Measurements from ENCODE around the gene IL31RA. TPM values are rescaled to one million over a fixed set of nuclear protein-coding genes. Genes with fewer than 3 reads are reported as not detected.

IL31RA gene
- total and polyA plus RNA-seq, 2 of the 13 experiments (the other 11 are each of a cell fraction or from before 2014, with no cell fraction given) = not detected

DNA sequence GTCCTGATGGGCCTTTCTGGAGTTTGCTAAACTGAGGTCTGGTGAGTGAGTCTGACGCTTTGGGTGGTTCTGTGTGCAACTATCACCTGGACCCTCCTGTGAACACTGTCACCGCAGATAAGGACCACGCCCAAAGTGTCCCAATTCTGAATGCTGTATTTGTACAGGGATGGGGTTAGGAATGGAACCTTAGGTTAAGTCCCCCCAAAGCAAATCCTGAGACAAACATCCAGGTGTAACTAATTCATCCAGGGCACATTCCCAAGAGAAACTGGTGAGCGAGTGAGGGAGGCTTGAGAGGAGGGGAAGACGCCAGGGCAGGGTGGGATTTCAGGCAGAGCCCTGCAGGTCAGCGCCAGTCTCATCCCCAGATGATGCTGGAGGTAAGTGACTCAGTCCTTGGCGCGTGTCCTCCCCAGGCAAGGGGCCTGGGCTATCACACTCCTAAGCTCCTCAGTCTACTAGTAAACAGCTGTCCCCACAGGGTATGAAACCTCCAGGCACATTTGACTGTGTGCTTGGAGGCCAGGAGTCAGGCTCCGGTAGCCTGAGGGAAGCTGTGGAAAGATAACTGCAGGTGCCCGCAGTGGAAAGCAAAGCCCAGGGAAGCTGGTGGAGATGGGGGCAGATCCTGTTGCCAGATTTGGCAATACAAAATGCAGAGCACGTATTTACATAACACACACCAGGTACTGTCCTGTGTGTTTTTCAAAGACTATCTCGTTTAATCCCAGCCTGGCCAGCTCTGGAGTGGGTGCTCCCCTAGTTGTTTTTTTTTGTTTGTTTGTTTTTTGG, 76.9 kb downstream of the IL31RA start:
- no peak for FAIRE-seq
- H3K4me1 ChIP-seq (ENCODE audit: insufficient read depth, low read length) = peaks cover 61% of the 10 kb centered on the region
- TF ChIP-seq, protein P1, sequence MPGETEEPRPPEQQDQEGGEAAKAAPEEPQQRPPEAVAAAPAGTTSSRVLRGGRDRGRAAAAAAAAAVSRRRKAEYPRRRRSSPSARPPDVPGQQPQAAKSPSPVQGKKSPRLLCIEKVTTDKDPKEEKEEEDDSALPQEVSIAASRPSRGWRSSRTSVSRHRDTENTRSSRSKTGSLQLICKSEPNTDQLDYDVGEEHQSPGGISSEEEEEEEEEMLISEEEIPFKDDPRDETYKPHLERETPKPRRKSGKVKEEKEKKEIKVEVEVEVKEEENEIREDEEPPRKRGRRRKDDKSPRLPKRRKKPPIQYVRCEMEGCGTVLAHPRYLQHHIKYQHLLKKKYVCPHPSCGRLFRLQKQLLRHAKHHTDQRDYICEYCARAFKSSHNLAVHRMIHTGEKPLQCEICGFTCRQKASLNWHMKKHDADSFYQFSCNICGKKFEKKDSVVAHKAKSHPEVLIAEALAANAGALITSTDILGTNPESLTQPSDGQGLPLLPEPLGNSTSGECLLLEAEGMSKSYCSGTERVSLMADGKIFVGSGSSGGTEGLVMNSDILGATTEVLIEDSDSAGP (CRISPR knock-in tag; IDR thresholded peaks at IDR 0.05; ENCODE audit: borderline replicate concordance) = 0 out of 2 replicates have a peak, but pooled peaks have one; percentile 9
- TF ChIP-seq, protein P2, sequence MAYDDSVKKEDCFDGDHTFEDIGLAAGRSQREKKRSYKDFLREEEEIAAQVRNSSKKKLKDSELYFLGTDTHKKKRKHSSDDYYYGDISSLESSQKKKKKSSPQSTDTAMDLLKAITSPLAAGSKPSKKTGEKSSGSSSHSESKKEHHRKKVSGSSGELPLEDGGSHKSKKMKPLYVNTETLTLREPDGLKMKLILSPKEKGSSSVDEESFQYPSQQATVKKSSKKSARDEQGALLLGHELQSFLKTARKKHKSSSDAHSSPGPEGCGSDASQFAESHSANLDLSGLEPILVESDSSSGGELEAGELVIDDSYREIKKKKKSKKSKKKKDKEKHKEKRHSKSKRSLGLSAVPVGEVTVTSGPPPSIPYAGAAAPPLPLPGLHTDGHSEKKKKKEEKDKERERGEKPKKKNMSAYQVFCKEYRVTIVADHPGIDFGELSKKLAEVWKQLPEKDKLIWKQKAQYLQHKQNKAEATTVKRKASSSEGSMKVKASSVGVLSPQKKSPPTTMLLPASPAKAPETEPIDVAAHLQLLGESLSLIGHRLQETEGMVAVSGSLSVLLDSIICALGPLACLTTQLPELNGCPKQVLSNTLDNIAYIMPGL (CRISPR knock-in tag; IDR thresholded peaks at IDR 0.05; ENCODE audit: borderline replicate concordance in 1 of 2, low read depth in 1 of 2) = no peak
- TF ChIP-seq, protein P3, sequence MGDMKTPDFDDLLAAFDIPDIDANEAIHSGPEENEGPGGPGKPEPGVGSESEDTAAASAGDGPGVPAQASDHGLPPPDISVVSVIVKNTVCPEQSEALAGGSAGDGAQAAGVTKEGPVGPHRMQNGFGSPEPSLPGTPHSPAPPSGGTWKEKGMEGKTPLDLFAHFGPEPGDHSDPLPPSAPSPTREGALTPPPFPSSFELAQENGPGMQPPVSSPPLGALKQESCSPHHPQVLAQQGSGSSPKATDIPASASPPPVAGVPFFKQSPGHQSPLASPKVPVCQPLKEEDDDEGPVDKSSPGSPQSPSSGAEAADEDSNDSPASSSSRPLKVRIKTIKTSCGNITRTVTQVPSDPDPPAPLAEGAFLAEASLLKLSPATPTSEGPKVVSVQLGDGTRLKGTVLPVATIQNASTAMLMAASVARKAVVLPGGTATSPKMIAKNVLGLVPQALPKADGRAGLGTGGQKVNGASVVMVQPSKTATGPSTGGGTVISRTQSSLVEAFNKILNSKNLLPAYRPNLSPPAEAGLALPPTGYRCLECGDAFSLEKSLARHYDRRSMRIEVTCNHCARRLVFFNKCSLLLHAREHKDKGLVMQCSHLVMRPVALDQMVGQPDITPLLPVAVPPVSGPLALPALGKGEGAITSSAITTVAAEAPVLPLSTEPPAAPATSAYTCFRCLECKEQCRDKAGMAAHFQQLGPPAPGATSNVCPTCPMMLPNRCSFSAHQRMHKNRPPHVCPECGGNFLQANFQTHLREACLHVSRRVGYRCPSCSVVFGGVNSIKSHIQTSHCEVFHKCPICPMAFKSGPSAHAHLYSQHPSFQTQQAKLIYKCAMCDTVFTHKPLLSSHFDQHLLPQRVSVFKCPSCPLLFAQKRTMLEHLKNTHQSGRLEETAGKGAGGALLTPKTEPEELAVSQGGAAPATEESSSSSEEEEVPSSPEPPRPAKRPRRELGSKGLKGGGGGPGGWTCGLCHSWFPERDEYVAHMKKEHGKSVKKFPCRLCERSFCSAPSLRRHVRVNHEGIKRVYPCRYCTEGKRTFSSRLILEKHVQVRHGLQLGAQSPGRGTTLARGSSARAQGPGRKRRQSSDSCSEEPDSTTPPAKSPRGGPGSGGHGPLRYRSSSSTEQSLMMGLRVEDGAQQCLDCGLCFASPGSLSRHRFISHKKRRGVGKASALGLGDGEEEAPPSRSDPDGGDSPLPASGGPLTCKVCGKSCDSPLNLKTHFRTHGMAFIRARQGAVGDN (CRISPR knock-in tag; IDR thresholded peaks at IDR 0.05) = peak; percentile 29; the same call in 1 of the 2 replicates
- TF ChIP-seq SALL1 (CRISPR knock-in tag; IDR thresholded peaks at IDR 0.05) = peak; percentile 18; the same call in 1 of the 2 replicates
- TF ChIP-seq, protein P4, sequence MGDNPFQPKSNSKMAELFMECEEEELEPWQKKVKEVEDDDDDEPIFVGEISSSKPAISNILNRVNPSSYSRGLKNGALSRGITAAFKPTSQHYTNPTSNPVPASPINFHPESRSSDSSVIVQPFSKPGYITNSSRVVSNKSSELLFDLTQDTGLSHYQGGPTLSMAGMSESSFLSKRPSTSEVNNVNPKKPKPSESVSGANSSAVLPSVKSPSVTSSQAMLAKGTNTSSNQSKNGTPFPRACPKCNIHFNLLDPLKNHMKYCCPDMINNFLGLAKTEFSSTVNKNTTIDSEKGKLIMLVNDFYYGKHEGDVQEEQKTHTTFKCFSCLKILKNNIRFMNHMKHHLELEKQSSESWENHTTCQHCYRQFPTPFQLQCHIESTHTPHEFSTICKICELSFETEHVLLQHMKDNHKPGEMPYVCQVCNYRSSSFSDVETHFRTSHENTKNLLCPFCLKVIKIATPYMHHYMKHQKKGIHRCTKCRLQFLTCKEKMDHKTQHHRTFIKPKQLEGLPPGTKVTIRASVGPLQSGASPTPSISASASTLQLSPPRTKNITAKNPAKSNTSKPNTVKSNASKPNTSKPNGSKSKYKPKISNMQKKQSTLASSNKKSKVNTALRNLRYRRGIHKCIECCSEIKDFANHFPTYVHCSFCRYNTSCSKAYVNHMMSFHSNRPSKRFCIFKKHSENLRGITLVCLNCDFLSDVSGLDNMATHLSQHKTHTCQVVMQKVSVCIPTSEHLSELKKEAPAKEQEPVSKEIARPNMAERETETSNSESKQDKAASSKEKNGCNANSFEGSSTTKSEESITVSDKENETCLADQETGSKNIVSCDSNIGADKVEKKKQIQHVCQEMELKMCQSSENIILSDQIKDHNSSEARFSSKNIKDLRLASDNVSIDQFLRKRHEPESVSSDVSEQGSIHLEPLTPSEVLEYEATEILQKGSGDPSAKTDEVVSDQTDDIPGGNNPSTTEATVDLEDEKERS (CRISPR knock-in tag; IDR thresholded peaks at IDR 0.05) = no peak
- TF ChIP-seq, protein P5, sequence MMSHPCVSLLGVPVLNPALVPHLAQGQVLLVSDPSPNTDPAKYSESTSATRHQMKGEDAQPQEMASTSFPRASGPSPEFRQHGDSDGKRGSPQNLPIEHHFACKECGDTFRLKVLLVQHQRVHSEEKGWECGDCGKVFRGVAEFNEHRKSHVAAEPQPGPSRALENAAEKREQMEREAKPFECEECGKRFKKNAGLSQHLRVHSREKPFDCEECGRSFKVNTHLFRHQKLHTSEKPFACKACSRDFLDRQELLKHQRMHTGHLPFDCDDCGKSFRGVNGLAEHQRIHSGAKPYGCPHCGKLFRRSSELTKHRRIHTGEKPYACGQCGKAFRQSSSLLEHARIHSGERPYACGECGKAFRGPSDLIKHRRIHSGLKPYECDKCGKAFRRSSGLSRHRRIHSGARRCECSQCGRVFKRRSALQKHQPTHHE (CRISPR knock-in tag; IDR thresholded peaks at IDR 0.05; ENCODE audit: borderline replicate concordance) = no peak
- no peak for TF ChIP-seq ZNF616 (CRISPR knock-in tag; IDR thresholded peaks at IDR 0.05; ENCODE audit: low read depth)
- no peaks in the 10 kb centered on the region for H4K20me1 ChIP-seq (ENCODE audit: insufficient read depth, low read length)
- in situ Hi-C loops (cut with HindIII; ENCODE audit: extremely low pct_ligation_motif_present, low pct_unique_long_range_greater_than_20kb) (loop anchor here (25.0 kb wide), 1 partner anchor 909 kb away; no protein-coding TSS in a partner anchor), intact Hi-C loops (cut with micrococcal nuclease; ENCODE audit: unreplicated experiment) (no loop called here)
- ChIA-PET POLR2A (no interaction called here), CTCF (ENCODE audit: low intra/inter-chr PET ratio, low total read pairs) (no interaction called here)
- no peak overlapping the region for H3K4me3 ChIP-seq (replicated peaks in 1 of 3; ENCODE audit: insufficient read depth in 1 of 3, low read depth in 2 of 3, low read length in 3 of 3)
- WGBS (ENCODE audit: low lambda C conversion rate) = 37% methylated on average over 8 of the region's 12 CpGs
- H3K79me2 ChIP-seq (ENCODE audit: insufficient read depth, low read length) = no peaks in the 10 kb centered on the region
- no peak overlapping the region for H3K9ac ChIP-seq (ENCODE audit: insufficient read depth, low read depth, low read length)
- peak; percentile 31 for DNase-seq (ENCODE audit: low spot score)
- no peaks in the 10 kb centered on the region for H3K27me3 ChIP-seq (ENCODE audit: control insufficient read depth in 1 of 2, insufficient read depth in 2 of 2, low read length in 2 of 2)
- no peaks in the 10 kb centered on the region for H3K36me3 ChIP-seq (replicated peaks in 1 of 2; ENCODE audit: control insufficient read depth in 1 of 2, insufficient read depth in 2 of 2, low read length in 2 of 2)
- no TSS peak for BruUV-seq (replicated peaks)
- no peak overlapping the region for H2AFZ ChIP-seq (ENCODE audit: low read length)
- no peaks in the 10 kb centered on the region for H3K9me3 ChIP-seq (ENCODE audit: low read length)
- H3K27ac ChIP-seq (ENCODE audit: extremely low read length, insufficient read depth, low read length) = no peak overlapping the region
- peak; percentile 41 for ATAC-seq
- H3K4me2 ChIP-seq (ENCODE audit: low read depth, low read length) = peak overlapping the region; percentile 20; the same call in 1 of the 2 replicates

All from HepG2 (cell line).